Upper lobe of right lung (tissue), 1 donor: ENCODE data around the gene CDX2. TPM values are rescaled to one million over a fixed set of nuclear protein-coding genes. Genes with fewer than 3 reads are reported as not detected.
"Not testable (repeated sequence)": the region's sequence is repeated elsewhere in the genome, so short reads cannot be mapped to it uniquely, and the experiment has no call there.

Experiments used
- ATAC-seq: fragments of 200-7000 bp; cut with Tn5 transposase; one replicate; pipeline ENCODE4 v1.9.1; 2020; ENCODE audit warnings: mild to moderate bottlenecking, moderate library complexity
- DNase-seq: peaks from one replicate; pipeline ENCODE4 v3.0.0-alpha.2; 2020
- H3K27ac ChIP-seq: fragments of 200-600 bp; one replicate; pipeline ENCODE4 v1.8.0; 2022
- H3K27me3 ChIP-seq: fragments of 200-600 bp; one replicate; pipeline ENCODE4 v1.8.0; 2022; ENCODE audit warnings: mild to moderate bottlenecking
- H3K36me3 ChIP-seq: fragments of 200-600 bp; one replicate; pipeline ENCODE4 v1.8.0; 2022
- H3K4me1 ChIP-seq: fragments of 200-600 bp; one replicate; pipeline ENCODE4 v1.8.0; 2022
- H3K4me3 ChIP-seq: fragments of 200-600 bp; one replicate; pipeline ENCODE4 v1.8.0; 2022; ENCODE audit warnings: mild to moderate bottlenecking
- H3K9me3 ChIP-seq: fragments of 200-600 bp; one replicate; pipeline ENCODE4 v1.8.0; 2022
- intact Hi-C: fragments of 100-400 bp; cut with DNase I; formaldehyde crosslinking; loops from one replicate; pipeline ENCODE4 v1.11.0; 2022
- total RNA-seq: library from RNA; stranded (reverse); fragmentation: NEBNext Ultra II Directional; extraction: Animal tissue kit (Norgen Biotek cat#: 25700); gene quantifications from one replicate; pipeline ENCODE4 v1.2.1, GENCODE V29; 2021
- TF ChIP-seq, protein P1 (sequence below): fragments of 200-600 bp; IDR thresholded peaks from one replicate; pipeline ENCODE4 v1.8.0; 2022; ENCODE audit warnings: antibody characterized with exemption
- donor health status: DM: no; HTN: yes; CAD: no; lungs with severe emphysema.

Gene CDX2
- total RNA-seq, 1 donor from 2014 or later: not detected

DNA sequence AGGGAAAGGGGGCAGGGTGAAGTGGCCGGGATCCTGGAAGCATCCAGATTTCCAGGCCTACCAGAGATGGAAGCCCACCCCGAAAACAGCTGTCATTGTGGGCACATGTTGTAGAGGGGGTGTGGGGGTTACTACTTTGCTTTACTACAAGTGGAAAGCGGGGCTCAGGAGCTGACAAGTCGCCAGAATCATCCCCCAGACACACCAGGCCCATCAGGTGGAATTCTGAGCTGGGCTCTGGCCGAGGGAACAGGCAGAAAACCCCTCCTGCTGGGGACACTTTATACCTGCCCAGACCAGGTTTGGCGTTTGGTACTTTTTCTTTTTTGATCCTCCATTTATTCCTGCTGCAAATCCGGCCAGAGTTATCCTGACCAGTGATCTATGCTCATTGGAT lies 3.8 kb downstream of the CDX2 start:
- Histone ChIP-seq H3K4me3 (no peak overlapping the region), H3K4me1 (peaks cover 12% of the 10 kb centered on the region), H3K36me3 (no peaks in the 10 kb centered on the region), H3K27me3 (peaks cover 95% of the 10 kb centered on the region), H3K9me3 (no peaks in the 10 kb centered on the region), H3K27ac (no peak overlapping the region)
- TF ChIP-seq, protein P1, sequence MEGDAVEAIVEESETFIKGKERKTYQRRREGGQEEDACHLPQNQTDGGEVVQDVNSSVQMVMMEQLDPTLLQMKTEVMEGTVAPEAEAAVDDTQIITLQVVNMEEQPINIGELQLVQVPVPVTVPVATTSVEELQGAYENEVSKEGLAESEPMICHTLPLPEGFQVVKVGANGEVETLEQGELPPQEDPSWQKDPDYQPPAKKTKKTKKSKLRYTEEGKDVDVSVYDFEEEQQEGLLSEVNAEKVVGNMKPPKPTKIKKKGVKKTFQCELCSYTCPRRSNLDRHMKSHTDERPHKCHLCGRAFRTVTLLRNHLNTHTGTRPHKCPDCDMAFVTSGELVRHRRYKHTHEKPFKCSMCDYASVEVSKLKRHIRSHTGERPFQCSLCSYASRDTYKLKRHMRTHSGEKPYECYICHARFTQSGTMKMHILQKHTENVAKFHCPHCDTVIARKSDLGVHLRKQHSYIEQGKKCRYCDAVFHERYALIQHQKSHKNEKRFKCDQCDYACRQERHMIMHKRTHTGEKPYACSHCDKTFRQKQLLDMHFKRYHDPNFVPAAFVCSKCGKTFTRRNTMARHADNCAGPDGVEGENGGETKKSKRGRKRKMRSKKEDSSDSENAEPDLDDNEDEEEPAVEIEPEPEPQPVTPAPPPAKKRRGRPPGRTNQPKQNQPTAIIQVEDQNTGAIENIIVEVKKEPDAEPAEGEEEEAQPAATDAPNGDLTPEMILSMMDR: no peak
- intact Hi-C loops: no loop called here
- ATAC-seq (no peak), DNase-seq (no peak)

DNA sequence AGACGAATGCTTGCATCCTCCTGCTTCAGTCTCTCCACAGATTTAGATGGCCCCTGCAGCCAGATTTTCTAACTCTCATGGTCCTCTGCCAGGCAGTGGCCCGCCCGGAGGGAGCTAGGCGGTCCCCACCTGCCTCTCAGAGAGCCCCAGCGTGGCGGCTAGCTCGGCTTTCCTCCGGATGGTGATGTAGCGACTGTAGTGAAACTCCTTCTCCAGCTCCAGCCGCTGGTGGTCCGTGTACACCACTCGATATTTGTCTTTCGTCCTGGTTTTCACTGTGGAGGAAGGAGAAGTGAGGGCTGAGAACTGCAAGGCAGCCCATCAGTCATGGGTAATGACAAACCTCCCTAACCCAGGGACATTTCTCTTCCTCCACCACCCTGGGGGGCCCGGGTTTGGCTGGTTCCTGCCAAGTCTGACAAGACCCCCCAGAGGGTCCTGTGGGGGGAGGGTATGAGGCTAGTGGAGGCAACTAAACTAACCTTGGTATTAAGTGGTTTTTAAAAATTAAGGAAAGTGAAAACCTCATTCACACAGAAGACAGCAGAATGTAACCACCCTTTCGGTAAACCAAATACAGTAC lies 4.3 kb downstream of the CDX2 start:
- TF ChIP-seq, protein P1: no peak
- Histone ChIP-seq H3K4me3 (no peak overlapping the region), H3K36me3 (no peaks in the 10 kb centered on the region), H3K27ac (no peak overlapping the region), H3K4me1 (peaks cover 17% of the 10 kb centered on the region), H3K9me3 (no peaks in the 10 kb centered on the region), H3K27me3 (peaks cover 95% of the 10 kb centered on the region)
- ATAC-seq: no peak
- intact Hi-C loops: no loop called here
- DNase-seq: no peak

DNA sequence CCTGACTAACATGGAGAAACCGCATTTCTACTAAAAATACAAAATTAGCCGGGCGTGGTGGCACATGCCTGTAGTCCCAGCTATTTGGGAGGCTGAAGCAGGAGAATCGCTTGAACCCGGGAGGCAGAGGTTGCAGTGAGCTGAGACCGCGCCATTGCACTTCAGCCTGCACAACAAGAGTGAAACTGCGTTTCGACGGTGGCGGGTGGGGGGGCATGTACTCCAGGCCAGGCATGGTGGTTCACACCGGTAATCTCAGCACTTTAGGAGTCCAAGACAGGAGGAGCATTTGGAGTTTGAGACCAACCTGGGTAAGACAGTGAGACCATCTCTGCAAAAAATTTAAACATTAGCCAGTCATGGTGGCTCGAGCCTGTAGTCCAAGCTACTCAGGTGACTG lies 4.9 kb downstream of the CDX2 start:
- H3K4me3 ChIP-seq, DNase-seq, H3K9me3 ChIP-seq, ATAC-seq, H3K36me3 ChIP-seq, intact Hi-C loops, H3K27ac ChIP-seq: not testable (repeated sequence)
- peaks cover 20% of the 10 kb centered on the region for H3K4me1 ChIP-seq
- H3K27me3 ChIP-seq: peaks cover 95% of the 10 kb centered on the region

DNA sequence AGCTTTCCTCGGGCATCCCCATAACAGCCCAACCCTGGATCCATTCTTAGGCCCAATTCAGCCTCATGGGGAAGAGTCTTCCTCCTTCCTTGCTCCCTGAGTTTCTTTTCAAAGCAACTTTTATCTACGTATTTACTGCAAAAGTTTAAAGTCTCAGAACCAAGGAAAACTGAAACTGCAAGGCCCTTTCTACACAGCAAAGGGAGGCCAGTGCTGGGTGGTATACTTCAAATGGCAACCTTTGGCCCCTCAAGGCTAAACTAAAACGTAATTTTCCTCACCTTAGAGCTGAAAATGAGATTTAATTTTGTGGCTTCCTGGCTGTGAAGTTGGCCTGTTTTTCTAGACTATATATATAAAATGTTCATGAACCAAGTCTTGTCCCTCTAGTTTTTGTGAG lies 5.6 kb downstream of the CDX2 start:
- Histone ChIP-seq H3K4me3 (no peak overlapping the region), H3K4me1 (peaks cover 20% of the 10 kb centered on the region), H3K27ac (no peak overlapping the region), H3K36me3 (no peaks in the 10 kb centered on the region), H3K27me3 (peaks cover 95% of the 10 kb centered on the region), H3K9me3 (no peaks in the 10 kb centered on the region)
- intact Hi-C loops: no loop called here
- no peak for DNase-seq
- TF ChIP-seq, protein P1: no peak
- ATAC-seq: no peak

DNA sequence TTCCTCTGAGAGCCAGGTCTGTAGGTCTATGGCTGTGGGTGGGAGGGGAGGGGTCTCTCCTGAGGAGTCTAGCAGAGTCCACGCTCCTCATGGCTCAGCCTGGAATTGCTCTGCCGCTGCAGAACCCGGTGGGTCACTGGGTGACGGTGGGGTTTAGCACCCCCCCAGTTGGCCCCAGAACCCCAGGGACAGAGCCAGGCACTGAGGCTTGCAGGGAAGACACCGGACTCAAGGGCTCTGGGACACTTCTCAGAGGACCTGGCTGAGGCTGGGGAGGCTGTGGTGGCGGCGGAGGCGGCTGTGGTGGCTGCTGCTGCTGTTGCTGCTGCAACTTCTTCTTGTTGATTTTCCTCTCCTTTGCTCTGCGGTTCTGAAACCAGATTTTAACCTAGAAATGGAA lies 6.1 kb downstream of the CDX2 start:
- no peak overlapping the region for H3K27ac ChIP-seq
- peaks cover 16% of the 10 kb centered on the region for H3K4me1 ChIP-seq
- H3K4me3 ChIP-seq: no peak overlapping the region
- no peaks in the 10 kb centered on the region for H3K36me3 ChIP-seq
- TF ChIP-seq, protein P1: no peak
- DNase-seq: no peak
- no peaks in the 10 kb centered on the region for H3K9me3 ChIP-seq
- H3K27me3 ChIP-seq: peaks cover 95% of the 10 kb centered on the region
- no peak for ATAC-seq
- intact Hi-C loops: no loop called here

DNA sequence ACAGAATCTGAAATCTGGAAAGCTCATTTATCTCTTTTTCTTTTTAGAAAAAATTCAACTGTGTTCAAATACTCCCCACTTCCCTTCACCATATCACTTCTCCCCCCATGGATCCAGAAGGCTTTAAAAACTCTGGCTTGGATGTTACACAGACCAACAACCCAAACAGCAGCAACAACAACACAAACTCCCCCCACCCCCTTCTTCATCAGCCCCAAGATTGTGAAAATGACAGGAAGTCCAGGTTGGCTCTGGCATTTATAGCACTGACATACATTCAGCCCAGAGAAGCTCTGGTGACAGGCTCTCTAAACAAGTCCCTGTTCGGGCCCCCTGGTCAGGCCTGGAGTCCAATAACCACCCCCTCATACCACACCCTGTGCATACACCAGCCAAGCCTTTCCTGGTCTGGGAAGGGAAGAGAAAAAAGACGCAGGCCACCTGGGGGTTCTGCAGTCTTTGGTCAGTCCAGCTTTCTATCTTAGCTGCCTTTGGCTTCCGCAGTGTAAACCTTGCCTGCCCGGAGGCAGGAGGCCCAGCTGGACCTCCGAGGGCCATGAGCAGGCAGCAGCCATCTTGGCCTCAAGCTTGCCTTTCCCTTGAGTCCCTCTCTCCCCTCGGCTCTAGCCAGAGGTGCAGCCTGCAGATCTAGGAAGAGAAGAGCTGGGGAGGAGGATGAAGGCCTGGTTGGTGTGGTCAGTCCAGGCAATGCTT lies 6.8 kb downstream of the CDX2 start:
- Histone ChIP-seq H3K9me3 (no peaks in the 10 kb centered on the region), H3K27ac (no peak overlapping the region), H3K4me1 (peaks cover 16% of the 10 kb centered on the region), H3K27me3 (peaks cover 95% of the 10 kb centered on the region), H3K36me3 (no peaks in the 10 kb centered on the region), H3K4me3 (no peak overlapping the region)
- intact Hi-C loops: no loop called here
- TF ChIP-seq, protein P1: no peak
- DNase-seq (no peak), ATAC-seq (no peak)
